Neural crest cell (in vitro differentiated cells): ENCODE measurements around the gene SPG7. TPM values are rescaled to one million over a fixed set of nuclear protein-coding genes. Genes with fewer than 3 reads are reported as not detected.

ENCODE experiments used
- DNase-seq: peaks from one replicate; pipeline ENCODE4 v3.0.0; 2021; ENCODE audit warnings: low read depth, mixed read lengths, low spot score
- H3K27ac Mint-ChIP-seq: one replicate; pipeline ENCODE4 v1.8.0; 2021; ENCODE audit warnings: mild to moderate bottlenecking, mixed read lengths; ENCODE audit not compliant: unreplicated experiment
- H3K27me3 Mint-ChIP-seq: 2 replicates; pipeline ENCODE4 v1.8.0; 2021; ENCODE audit warnings: low read depth, mild to moderate bottlenecking, mixed read lengths
- H3K36me3 Mint-ChIP-seq: 2 replicates; pipeline ENCODE4 v1.8.0; 2021; ENCODE audit warnings: low read depth, mild to moderate bottlenecking, mixed read lengths
- H3K4me1 Mint-ChIP-seq: 2 replicates; pipeline ENCODE4 v1.8.0; 2021; ENCODE audit warnings: mixed read lengths
- H3K4me3 Mint-ChIP-seq: one replicate; pipeline ENCODE4 v1.8.0; 2021; ENCODE audit warnings: mild to moderate bottlenecking, mixed read lengths
- H3K9me3 Mint-ChIP-seq: 2 replicates; pipeline ENCODE4 v1.8.0; 2021; ENCODE audit warnings: mixed read lengths
- CTCF ChIP-seq: fragments of 200-600 bp; sonication (generic); conservative IDR thresholded peaks from 2 replicates; pipeline ENCODE4 v1.5.0; 2021; ENCODE audit warnings: antibody characterized with exemption, mild to moderate bottlenecking
- total RNA-seq: library from RNA; stranded (reverse); gene quantifications from 2 replicates; pipeline ENCODE4 v1.2.1, GENCODE V29; 2021

SPG7 gene
- total RNA-seq, 1 donor from 2014 or later: 137 TPM

- H3K4me3 Mint-ChIP-seq: no peak overlapping the region
- no peaks in the 10 kb centered on the region for H3K27me3 Mint-ChIP-seq
- H3K36me3 Mint-ChIP-seq: peaks cover 25% of the 10 kb centered on the region
- no peak for TF ChIP-seq CTCF
- DNase-seq: no peak
- no peak overlapping the region for H3K27ac Mint-ChIP-seq
- peaks cover 20% of the 10 kb centered on the region for H3K4me1 Mint-ChIP-seq
- H3K9me3 Mint-ChIP-seq: no peaks in the 10 kb centered on the region
These were observed 11.7 kb downstream of the SPG7 start for GRCh38 chr16:89519881-89520280.

GRCh38 chr16:89522287-89522686 lies 14.1 kb downstream of the SPG7 start:
- Mint-ChIP-seq H3K4me1 (peaks cover 13% of the 10 kb centered on the region), H3K9me3 (no peaks in the 10 kb centered on the region), H3K27ac (no peak overlapping the region), H3K27me3 (no peaks in the 10 kb centered on the region), H3K36me3 (peaks cover 21% of the 10 kb centered on the region), H3K4me3 (no peak overlapping the region)
- no peak for TF ChIP-seq CTCF
- DNase-seq: no peak

GRCh38 chr16:89523680-89524344 lies 15.6 kb downstream of the SPG7 start:
- H3K27me3 Mint-ChIP-seq: no peaks in the 10 kb centered on the region
- H3K36me3 Mint-ChIP-seq: peaks cover 8% of the 10 kb centered on the region

GRCh38 chr16:89525146-89525913 lies 17.1 kb downstream of the SPG7 start:
- Mint-ChIP-seq H3K27me3 (no peaks in the 10 kb centered on the region), H3K27ac (no peak overlapping the region), H3K4me1 (no peaks in the 10 kb centered on the region), H3K9me3 (no peaks in the 10 kb centered on the region), H3K36me3 (peaks cover 4% of the 10 kb centered on the region), H3K4me3 (no peak overlapping the region)
- no peak for TF ChIP-seq CTCF
- no peak for DNase-seq

More at GRCh38 chr16:89523680-89524344, 15.6 kb downstream of the SPG7 start:
- Mint-ChIP-seq H3K4me3 (no peak overlapping the region), H3K4me1 (no peaks in the 10 kb centered on the region), H3K9me3 (no peaks in the 10 kb centered on the region), H3K27ac (peak overlapping the region; percentile 35)
- DNase-seq: no peak
- no peak for TF ChIP-seq CTCF

- no peaks in the 10 kb centered on the region for H3K4me1 Mint-ChIP-seq
- no peak overlapping the region for H3K4me3 Mint-ChIP-seq
- TF ChIP-seq CTCF: no peak
- no peak overlapping the region for H3K27ac Mint-ChIP-seq
- no peaks in the 10 kb centered on the region for H3K9me3 Mint-ChIP-seq
- no peak for DNase-seq
- H3K36me3 Mint-ChIP-seq: peaks cover 2% of the 10 kb centered on the region
- no peaks in the 10 kb centered on the region for H3K27me3 Mint-ChIP-seq
These were observed 20.9 kb downstream of the SPG7 start for GRCh38 chr16:89529097-89529496.
